Cortex of kidney (tissue), 1 donor: Measurements from ENCODE around the gene CRYBB3.

Experiments
- DNase-seq: peaks from one replicate; lab custom pipeline; 2025; lab: John Stamatoyannopoulos, UW

Gene CRYBB3

DNA sequence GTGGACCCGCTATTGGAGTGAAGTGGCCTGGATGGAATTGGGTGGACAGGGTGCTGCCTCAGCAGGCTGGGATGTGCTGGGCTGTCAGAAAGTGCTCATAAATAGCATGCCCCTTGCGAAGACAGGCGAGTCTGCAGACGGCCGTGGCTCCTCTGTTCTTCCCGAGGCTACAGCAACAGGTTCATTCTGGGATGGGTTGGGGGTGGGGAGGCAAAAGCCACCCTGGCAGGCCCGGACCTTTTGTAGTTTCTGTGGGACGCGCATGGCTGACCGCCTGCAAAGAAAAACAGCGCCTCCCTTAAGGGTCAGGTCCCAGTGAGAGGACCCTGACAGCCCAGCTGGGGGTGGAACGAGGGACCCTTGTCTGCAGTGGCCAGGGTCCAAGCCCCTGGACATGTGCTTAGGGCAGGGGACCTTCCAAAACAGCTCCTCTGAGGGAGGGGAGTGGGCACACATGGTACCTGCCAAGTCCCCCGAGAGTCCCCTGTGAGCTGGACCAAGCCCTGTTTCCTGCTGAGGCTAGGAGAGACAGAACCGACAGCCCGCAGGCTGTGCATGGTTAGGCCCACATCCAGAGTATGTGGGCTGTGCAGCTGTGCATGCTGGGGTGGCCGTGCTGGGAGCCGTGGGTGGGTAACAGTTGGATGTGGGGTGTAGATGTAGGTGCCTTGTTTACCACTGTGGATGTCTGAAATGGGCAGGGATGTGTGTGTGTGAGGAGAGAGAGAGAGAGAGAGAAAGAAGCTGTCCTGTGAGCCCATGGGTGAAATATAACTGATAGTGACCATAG is at the start of gene CRYBB3:
Gene CRYBB3, plus strand, starts transcription at position 128 of the 790 bp plus-strand sequence. CDS start 1,539 bp downstream, outside the sequence.
- no peak for DNase-seq

DNA sequence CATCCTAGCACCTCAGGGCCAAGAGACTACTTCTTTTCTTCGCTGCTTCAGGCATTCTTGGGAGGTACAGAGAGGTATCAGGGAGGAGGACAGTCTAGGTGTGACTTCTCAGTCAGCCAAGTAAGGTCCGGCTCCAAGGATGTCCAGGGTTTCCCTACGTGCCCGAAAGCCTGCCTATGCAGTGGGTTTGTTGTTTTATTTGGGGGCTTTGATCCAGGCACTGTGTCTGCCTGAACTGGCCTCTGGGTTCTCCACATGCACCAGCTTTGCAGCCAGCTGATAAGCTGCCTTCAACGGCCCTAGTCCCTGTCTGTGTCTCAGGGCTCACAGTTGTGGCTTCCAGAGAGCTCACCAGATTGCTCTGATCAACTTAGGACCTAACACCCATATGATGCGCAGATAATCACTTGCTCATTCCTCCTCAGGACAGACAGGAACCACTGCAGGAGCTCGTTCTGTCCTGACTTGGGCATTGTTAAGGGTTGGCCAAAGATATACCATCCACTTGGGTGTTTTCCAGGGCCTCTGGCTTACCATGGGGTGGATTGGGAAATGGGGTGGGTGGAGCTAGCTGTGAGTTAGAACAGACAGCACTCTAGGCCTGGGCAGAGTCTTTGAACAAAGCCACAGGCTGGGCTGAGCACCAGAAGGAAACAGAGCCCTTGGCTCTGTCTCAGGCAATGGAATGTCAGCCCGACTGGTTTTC is 45.5 kb upstream of the CRYBB3 start:
- no peak for DNase-seq

DNA sequence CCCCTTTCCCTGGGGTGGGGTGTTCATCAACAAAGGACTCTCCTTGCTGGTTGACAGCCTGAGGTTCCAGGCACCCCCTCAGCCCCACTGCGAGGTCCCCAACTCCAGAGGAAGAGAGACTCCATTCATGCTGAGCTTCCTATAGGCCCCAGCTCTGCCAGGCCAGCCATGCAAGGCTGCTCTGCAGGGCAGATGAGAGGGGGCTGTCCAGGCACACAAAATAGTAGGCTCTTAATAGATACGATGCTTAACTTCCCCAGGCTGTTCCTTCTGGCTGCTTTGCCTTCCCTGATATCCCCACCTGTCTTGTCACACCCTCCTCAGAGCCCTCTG is 45.0 kb upstream of the CRYBB3 start:
- DNase-seq = no peak

DNA sequence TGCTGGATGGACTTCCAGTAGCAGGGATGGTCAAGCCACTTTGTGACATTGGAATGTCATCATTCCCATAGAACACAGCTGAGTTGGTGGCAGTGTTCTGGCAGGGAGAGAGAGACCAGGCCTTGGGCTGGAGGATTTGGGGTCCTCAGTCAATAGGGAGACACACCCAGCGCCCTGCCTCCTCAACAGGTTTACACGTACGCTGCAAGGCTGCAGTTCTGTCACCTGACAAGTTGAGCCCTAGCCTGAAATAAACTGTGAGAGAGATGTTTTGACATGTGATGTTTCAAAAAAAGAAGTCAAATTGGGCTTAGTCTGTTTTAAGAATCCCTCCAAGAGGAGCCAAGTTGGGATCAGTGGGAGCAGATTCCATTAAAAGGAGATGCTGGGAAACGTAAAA is 42.9 kb upstream of the CRYBB3 start:
- no peak for DNase-seq

DNA sequence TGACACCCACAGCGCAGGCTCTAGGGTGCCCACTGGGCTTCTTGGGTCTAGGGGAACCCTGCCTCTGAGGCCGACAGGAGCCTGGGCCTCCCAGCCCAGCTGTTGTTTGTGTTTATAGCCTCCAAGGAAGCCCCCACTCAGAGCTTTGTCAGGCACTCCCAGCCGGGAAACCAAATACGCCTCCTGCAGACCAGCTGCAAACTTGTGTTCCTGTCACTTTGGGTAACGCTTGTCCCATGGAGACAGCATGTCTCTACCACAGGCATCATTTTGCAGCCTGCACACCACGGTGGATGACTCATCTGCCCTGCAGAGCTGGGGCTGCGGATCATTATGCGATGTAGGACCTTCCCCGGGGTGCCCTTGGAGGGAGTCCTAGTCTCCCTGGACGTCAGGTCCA is 40.6 kb upstream of the CRYBB3 start:
- no peak for DNase-seq

DNA sequence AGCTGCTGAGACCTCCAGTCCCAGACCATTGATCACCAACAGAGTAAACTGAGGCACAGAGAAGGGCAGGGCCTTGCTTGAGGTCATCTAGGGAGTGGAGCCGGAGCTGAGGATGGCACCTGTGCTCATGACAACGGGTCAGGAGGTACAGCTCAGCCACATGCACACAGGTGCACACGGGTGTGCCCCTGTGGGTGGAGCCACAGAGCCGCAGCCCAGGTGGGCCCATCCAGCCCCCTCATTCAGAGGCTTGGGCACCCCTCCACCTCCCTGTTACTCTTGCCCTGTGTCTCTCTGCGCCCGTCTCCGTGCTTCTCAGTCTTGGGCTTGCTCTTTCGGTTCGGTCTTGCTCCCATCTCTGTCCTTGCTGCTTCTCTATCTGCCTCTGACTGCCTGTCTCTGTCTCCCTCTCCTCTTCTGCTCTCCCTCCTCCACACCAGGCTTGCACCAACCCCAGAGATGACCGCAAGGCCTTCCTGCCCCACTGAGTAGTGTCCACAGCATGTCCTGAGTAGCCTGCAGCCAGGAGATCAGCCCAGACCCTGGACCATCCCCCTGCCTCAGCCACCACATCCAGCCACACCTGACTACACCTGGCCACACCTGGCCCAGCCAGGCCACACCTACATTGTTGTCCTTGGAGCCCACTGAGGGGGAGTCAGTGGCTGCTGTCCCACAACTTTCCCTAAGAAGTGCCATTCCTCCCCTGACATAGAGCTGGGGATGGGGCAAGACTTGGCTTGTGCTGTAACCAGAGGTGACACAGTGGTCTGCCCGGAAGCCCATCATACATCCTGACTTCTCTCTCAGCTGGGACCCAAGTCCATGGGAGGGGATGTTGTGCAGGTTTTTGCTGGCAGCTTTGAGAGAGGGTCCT is 39.3 kb upstream of the CRYBB3 start:
- DNase-seq = no peak

DNA sequence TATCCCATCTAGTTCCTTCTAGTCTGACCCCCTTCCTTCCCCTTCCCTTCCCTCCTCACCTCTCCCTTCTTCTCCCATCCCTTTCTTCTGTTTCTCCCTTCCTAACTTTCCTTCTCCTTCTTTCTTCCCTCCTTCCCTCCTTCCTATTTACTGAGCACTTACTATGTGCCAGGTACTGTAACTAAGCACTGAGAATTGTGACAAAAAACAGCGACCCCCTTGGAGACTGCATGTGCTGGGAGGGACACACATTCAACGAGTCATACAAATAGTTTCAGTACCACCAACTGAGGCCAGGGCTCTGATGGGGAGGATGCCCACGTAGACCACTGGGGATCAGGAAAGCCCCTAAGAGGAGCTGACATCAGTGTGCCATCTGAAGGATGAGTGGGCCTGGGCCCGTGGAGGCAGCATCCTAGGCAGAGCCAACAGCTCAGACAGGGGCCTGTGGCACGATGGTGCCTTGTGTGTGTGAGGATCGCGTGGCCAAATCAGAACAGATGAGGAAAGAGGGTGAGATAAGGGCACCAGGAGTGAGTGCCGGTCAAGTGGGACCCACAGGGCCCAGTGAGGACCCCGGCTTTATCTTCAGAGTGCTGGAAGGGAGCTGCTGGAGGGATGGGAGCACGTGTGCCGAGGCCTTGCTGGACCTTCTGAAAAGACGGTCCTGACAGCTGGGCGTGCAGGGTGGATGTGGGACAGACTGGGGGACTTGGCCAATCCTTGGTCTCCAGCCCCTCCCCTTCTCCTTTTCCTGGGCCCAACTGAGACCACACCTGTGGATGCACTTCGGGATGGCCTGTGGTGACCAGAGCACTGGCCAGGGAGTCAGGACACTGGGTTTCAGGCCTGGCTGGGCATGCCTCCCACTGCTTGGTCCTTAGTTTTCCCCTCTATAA is 38.4 kb upstream of the CRYBB3 start:
- no peak for DNase-seq

DNA sequence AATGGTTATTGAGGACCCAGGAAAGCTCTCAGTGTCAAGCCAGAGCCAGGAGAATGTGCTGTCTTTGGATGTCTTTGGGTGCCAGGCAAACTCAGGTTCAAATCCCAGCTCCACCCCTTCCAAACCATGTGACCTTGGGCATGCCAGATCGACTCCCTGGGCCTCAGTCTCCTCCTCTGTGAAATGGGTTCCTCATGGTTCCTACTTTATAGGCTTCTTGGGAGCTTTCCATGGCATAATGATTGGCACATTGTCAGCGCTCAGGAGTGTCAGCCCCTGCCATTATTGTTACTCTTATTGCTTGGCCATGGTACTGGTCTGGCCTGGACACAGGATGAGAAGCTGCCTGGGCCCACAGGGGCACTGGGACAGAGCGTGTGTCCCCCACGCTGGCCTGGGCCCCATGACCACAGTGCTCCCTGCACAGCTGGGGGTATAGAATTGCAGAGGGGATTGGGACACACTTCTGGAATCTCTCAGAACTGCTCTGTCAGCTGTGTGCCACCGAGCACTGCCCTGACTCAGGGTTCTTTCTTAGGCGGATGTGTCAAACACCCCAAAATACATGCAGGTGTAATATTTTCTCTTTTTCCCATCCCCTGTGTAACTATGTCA is 37.6 kb upstream of the CRYBB3 start:
- no peak for DNase-seq

DNA sequence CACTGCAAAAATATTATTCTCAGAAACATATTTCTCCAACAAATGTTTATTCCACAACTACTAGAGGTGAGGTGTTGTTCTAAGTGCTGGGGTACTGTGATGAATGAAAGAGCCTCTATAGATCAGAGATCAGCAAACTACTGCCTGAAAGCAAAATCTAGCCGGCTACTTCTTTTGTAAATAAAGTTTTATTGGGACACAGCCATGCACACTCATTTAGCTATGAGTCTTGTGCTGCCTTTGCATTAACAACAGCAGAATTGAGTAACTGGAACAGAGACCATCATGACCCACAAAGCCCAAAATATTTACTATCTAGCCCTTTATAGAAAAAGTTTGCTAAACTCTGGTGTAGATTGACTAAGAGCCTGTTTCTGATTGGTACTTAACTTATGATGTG is 37.1 kb upstream of the CRYBB3 start:
- DNase-seq = no peak

DNA sequence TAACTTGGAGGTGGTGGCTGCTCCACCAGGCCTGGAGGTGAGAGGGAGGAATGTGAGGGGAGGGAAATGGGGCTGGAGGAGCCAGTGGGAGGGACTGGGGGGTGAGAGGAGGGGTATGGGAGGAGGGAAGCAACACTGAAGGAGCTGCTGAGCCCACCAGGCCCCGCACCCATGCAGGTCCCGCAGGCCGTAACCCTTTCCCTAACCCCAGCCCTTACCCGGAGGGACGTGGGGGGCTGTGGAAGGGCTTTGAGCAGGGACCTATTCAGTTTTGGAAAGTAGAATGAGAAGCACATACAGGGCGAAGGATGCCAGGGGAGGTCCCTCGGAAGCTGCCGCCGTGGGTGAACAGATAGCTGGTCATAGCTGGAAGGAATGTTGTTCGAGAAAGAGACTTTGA is 33.9 kb upstream of the CRYBB3 start:
- DNase-seq = no peak

DNA sequence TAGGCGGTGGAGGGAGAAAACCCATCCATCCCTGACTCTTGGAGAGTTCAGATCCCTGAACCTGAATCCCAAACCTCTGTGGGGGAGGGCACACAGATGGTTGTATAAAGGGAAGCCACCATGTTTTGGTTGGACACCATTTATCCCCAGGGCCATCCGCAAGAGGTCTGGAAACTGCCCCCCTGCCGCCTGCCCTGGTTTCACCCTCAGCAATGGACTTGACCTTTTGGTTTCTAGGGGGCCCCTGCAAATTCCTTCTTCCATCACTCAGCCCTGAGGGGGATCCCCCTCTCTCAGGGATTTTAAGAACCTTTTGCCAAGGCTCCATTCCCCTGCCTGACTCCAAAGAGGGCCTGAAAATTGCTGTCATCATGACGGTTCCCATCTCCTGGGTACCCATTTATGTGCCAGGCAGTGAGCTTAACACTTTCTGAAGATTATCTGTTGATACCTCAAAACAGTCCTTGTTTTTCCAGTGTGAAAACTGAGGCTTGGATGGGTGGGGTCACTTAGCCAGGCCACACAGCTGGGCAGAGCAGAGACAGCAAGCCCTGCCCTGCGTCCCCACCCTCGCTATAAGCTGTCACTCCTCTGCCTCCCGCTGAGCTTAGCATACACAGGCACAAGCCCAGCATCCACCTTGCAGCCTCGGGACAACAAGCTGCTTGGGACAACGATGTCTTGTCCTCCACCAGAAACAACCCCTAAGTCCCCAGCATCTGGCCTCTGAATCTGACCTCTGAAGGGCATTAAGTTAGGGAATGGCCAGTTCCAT is 33.2 kb upstream of the CRYBB3 start:
- no peak for DNase-seq

DNA sequence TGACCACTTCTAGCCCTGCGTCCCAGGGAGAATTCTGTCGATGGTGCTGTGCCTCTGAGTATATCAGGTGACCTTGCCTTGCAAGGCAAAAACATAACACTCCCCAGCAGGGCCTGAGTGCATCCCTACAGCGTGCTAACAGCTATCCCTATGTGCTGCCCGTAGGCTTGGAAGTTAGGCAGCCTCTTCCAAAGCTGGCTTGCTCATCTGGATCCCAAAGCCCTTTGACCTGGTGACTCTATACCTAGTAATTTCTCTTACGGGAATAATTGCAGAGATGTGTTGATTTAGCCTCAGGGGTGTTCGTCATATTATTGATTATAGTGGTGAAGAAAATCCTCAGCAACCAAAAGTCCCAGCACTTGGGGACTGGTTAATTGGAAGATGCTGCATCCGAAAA is 32.6 kb upstream of the CRYBB3 start:
- no peak for DNase-seq

DNA sequence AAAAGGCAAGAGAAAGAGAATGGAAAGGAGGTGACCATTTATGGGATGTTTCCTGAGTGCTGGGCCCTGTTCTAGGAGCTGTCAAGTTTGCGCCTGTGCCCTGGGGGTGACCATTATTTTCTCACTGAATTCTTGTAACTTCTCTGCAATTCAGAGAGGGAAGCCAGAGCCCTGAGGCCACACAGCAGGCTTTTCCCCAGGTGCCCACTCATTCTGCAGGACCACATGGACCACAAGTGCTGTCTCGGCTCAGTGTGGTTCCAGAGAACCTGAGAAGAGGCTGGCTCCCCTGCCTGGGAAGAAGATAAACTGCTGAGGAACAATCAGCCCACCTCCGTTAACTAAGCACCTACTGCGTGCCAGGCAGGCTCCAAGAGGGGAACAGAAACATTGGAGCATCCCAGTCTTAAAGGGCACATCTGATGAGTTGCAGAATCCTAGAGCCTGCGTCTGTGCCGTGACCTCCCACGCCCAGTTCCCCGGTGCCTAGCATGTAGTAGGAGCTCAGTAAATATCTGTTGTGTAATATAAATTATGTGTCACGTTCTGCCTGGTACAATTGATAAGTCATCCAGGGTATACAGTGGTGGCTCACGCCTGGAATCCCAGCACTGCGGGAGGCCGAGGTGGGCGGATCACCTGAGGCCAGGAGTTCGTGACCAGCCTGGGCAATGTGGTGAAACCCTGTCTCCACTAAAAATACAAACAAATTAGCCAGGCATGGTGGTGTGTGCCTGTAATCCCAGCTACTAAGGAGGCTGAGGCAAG is 31.6 kb upstream of the CRYBB3 start:
- DNase-seq = no peak

DNA sequence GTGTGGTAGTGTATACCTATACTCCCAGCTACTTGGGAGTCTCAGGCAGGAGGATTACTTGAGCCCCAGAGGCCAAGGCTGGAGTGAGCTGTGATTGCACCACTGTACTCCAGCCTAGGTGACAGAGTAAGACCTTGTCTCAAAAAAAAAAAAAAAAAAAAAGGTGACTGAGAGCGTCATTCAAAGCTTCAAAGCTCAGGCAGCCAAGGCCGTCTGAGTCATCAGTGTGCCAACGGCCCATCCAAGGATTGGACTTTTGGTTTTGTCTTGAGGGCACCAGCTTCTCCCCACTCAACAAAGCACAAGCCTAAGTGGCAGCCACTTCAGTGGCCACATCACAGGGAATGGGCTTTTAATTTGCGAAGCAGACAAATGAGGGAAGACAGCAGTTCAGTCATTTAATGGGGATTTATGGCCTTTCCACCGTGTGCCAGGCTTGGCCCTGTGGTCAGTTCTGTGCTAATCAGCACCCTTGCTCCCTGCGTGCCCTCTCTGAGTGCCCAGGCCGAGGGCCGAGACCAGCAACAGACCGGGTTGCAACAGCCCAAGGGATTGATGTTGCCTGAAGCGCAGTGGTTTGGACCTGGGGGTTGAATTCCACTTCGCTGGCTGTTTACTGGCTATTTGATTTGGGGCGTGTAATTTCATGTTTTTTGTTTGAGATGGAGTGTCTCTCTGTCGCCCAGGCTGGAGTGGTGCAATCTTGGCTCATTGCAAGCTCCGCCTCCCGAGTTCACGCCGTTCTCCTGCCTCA is 30.2 kb upstream of the CRYBB3 start:
- no peak for DNase-seq

DNA sequence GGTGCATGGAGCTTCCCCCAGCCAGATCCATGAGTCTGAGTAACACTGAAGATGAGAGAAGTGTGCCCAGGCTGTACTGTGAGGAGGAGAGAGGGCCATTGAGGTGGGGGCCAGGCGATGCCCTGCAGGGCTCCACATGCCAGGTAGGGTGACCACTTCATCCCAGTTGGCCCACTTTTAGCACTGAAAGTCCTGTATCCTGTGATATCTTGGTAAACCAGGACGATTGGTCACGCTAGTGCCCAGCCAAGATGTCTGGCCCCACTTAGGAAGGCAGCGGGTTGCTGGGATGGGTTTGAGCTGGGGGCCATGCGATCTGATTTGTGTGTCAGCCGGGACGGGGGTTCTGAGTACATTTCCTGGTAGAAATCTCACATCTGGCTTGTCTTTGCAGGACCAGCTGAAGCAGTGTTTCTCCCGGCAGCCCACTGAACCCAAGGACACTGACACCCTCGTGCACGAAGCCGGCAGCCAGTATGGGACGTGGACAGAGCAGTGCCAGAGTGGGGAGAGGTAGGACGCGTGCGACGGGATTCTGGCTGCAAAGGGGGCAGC is 29.2 kb upstream of the CRYBB3 start:
- no peak for DNase-seq

DNA sequence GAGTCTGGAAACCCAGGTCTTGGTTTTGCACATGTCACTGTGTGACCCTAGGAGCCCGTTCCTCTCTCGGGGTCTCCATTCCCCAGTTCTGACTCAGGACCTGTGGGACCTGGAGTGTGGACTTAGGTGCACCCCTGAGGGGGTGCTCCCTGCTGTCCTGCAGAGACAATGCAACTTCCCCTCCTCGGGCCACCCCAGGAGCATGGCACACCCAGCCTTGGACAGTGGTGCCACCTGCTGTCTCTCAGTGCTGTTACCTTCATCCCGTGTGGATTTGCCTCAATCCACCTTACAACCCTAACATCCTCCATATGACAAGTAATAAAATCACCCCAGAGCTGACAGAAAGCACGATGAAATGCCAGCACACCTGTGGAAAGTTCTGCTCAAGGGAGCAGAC is 27.5 kb upstream of the CRYBB3 start:
- DNase-seq = no peak

DNA sequence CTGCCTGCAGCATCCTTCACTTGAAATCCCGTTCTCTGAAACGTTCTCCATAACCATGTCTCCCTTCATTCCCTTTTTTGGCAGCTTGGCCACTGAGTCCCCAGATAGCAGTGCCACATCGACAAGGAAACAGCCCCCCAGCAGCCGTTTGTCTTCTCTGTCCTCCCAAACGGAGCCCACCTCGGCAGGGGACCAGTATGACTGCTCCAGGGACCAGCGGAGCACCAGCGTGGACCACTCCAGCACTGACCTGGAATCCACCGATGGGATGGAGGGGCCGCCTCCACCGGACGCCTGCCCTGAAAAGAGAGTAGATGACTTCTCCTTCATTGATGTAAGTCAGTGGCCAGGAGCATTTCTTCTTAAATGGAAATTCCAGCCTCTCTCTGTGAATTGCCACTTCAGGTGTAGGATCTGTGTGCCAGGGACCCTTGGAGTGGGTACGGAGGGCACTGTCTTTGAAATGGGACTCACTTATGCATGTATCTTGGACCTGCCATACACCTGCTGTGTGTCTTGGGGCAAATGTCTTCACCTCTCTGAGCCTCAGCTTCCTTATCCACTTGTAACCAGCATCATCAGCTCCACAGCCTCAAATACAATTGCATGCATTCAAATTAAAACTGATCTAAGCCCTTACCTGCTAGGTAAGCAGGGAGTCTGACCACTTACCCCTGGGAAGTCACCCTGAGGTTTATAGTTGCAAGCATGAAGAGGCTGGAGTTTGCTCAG is 25.3 kb upstream of the CRYBB3 start:
- no peak for DNase-seq

DNA sequence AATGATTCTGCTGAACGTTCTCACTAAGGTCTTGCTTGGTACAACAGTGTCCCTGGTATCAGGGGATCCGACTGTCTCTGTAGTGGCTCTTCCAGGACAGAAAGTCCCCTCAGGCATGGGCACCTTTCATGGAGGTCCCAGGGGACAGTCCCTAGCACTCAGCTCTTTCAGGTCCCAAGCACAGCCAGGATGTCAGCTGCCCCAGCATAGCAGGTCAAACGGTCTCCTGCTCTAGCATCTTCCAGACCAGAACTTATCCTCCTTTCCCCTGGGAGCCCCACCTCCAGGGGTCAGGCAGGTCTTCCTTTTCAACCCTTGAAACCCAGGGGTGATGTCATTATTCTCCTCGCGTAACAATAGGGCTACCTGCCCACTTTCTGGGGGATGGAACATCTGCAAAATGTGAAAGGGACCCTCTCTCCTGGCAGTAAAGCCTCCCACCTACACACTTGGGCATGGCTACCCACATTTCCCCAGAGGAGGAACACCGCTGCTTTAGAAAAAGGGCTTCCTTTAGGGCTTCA is 24.7 kb upstream of the CRYBB3 start:
- no peak for DNase-seq
